ENCODE data around the gene TLCD3B. TPM values are rescaled to one million over a fixed set of nuclear protein-coding genes. Genes with fewer than 3 reads are reported as not detected.

TLCD3B gene
- total RNA-seq, 2 experiments from 2014 or later, result 4.3 to 17.6 TPM

DNA sequence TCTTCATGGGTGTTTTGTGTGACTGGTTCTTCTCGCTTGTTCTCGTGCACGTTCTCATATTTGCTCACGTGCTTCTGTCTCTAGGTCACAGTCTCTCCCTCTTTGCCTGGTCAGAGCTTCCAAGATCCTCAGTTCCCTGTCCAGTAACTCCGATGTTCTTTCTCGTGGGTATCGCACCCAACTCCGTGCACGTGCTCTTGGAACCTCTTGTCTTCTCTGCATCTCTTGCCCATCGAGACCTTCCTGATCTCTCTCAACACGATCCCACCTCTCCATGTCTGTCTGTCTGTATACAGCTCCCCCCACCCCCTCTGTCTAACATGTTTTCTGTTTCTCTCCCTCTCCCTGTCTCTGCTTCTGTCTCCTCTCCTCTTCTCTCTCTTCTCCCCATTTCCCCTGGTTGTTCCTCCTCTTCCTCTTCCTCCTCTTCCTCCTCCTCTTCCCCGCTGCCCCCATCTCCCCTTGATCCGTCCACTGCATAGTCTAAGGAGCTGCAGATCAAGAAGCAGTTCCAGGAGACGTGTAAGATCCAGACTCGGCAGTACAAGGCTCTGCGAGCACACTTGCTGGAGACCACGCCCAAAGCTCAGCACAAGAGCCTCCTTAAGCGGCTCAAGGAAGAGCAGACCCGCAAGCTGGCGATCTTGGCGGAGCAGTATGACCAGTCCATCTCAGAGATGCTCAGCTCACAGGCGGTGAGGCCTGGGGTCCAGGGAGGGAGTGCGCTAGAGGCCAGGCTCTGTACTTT lies 41.8 kb downstream of the TLCD3B start:
- Histone ChIP-seq H4K20me1 (ENCODE audit: insufficient read depth, low read length) (no peaks in the 10 kb centered on the region), H3K4me2 (ENCODE audit: low read length) (no peak overlapping the region), H3K27ac (ENCODE audit: low read depth, low read length, poor library complexity, severe bottlenecking) (no peak overlapping the region), H3K4me3 (ENCODE audit: low read depth, low read length, poor library complexity, severe bottlenecking) (no peak overlapping the region), H2AFZ (ENCODE audit: low read length) (no peak overlapping the region), H3K79me2 (ENCODE audit: insufficient read depth, low read depth, low read length) (no peaks in the 10 kb centered on the region), H3K9me3 (ENCODE audit: low read length) (no peaks in the 10 kb centered on the region), H3K9me2 (ENCODE audit: insufficient read depth, low read length) (no peaks in the 10 kb centered on the region), H3K36me3 (ENCODE audit: insufficient read depth, low read length) (peaks cover 97% of the 10 kb centered on the region), H3K4me1 (ENCODE audit: insufficient read depth, low read length, poor library complexity, severe bottlenecking) (peaks cover 7% of the 10 kb centered on the region)
- DNase-seq (ENCODE audit: low spot score), result no peak
- no TSS peak for BruUV-seq (replicated peaks)
- CTCF ChIA-PET (ENCODE audit: unreplicated experiment), result no interaction called here
- TF ChIP-seq, protein P1, sequence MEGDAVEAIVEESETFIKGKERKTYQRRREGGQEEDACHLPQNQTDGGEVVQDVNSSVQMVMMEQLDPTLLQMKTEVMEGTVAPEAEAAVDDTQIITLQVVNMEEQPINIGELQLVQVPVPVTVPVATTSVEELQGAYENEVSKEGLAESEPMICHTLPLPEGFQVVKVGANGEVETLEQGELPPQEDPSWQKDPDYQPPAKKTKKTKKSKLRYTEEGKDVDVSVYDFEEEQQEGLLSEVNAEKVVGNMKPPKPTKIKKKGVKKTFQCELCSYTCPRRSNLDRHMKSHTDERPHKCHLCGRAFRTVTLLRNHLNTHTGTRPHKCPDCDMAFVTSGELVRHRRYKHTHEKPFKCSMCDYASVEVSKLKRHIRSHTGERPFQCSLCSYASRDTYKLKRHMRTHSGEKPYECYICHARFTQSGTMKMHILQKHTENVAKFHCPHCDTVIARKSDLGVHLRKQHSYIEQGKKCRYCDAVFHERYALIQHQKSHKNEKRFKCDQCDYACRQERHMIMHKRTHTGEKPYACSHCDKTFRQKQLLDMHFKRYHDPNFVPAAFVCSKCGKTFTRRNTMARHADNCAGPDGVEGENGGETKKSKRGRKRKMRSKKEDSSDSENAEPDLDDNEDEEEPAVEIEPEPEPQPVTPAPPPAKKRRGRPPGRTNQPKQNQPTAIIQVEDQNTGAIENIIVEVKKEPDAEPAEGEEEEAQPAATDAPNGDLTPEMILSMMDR (conservative IDR thresholded peaks at IDR 0.05; ENCODE audit: low read length), result no peak
- no peak for TF ChIP-seq EZH2phosphoT487 (IDR thresholded peaks at IDR 0.05; ENCODE audit: borderline replicate concordance, low read depth, low read length)
- intact Hi-C loops (cut with micrococcal nuclease; ENCODE audit: unreplicated experiment), result no loop called here
- POLR2A ChIA-PET, result no interaction called here

DNA sequence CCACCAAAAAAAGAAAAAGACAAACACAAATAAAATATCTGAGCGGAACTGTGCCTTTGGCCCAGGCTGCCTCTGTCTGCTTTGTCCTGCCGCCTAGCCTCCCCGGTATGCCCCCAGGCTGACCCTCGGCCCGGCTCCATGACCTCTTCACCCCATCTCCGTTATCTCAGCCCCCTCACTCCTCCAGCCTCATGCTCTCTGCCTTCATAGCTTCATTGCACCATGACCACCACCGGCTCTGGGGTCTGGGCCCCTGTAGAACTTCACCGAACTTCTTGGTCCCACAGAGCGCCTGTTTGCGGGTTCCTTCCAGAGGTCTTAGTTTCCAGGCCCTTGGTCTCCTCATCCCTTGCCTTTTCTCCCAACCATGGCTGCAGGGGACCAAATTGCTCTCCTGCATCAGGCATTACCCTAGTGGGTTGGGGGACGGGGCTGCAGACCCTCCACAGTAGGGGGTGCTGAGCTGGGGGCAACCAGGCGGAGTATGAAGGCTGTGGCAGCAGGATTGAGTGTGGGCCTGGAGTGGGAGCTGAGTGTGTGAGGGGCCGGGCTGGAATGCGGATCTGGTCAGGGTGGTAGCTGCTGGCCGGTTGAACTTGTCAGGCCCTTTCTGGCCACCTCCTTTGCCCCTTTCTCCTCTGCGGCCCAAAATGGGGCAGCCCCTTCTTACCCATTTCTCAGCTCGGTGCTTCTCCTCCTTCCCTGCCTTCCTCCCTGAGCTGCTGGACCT lies 42.6 kb downstream of the TLCD3B start:
- no peak overlapping the region for H3K4me3 ChIP-seq (ENCODE audit: low read depth, low read length, poor library complexity, severe bottlenecking)
- H4K20me1 ChIP-seq (ENCODE audit: insufficient read depth, low read length), result no peaks in the 10 kb centered on the region
- intact Hi-C loops (cut with micrococcal nuclease; ENCODE audit: unreplicated experiment), result no loop called here
- CTCF ChIA-PET (ENCODE audit: unreplicated experiment), result no interaction called here
- no peak for TF ChIP-seq EZH2phosphoT487 (IDR thresholded peaks at IDR 0.05; ENCODE audit: borderline replicate concordance, low read depth, low read length)
- TF ChIP-seq, protein P1 (conservative IDR thresholded peaks at IDR 0.05; ENCODE audit: low read length), result no peak
- POLR2A ChIA-PET, result no interaction called here
- H3K79me2 ChIP-seq (ENCODE audit: insufficient read depth, low read depth, low read length), result no peaks in the 10 kb centered on the region
- no peak overlapping the region for H2AFZ ChIP-seq (ENCODE audit: low read length)
- no peaks in the 10 kb centered on the region for H3K9me2 ChIP-seq (ENCODE audit: insufficient read depth, low read length)
- no peak overlapping the region for H3K27ac ChIP-seq (ENCODE audit: low read depth, low read length, poor library complexity, severe bottlenecking)
- no peaks in the 10 kb centered on the region for H3K9me3 ChIP-seq (ENCODE audit: low read length)
- no TSS peak for BruUV-seq (replicated peaks)
- no peak for DNase-seq (ENCODE audit: low spot score)
- peaks cover 97% of the 10 kb centered on the region for H3K36me3 ChIP-seq (ENCODE audit: insufficient read depth, low read length)
- H3K4me2 ChIP-seq (ENCODE audit: low read length), result no peak overlapping the region
- no peaks in the 10 kb centered on the region for H3K4me1 ChIP-seq (ENCODE audit: insufficient read depth, low read length, poor library complexity, severe bottlenecking)
